Panc1 (cell line): ENCODE data around the gene PHF2.

ENCODE experiments used
- POLR2AphosphoS5 ChIP-seq: IDR thresholded peaks from 2 replicates; pipeline ENCODE4 v1.6.1; 2012; ENCODE audit warnings: mild to moderate bottlenecking, low read depth, low read length, moderate library complexity
- SIN3A ChIP-seq: IDR thresholded peaks from 2 replicates; pipeline ENCODE4 v1.6.1; 2012; ENCODE audit warnings: low read depth, mild to moderate bottlenecking, low read length, moderate library complexity, borderline replicate concordance; ENCODE audit not compliant: insufficient read depth
- TCF7L2 ChIP-seq: IDR thresholded peaks from 2 replicates; pipeline ENCODE4 v1.6.1; 2011; ENCODE audit warnings: mild to moderate bottlenecking, low read depth, low read length, inconsistent platforms
- TF ChIP-seq, protein P1 (sequence below): fragments of 450-650 bp; IDR thresholded peaks from 2 replicates; pipeline ENCODE4 v1.5.1; 2017; ENCODE audit warnings: mild to moderate bottlenecking
- TF ChIP-seq, protein P2 (sequence below), 2 experiments: IDR thresholded peaks; 2 replicates each; pipeline ENCODE4 v1.6.1; 2011 to 2012; ENCODE audit warnings: low read depth in 2 of 2, control low read depth in 1 of 2, low read length in 1 of 2, mild to moderate bottlenecking in 1 of 2, moderate library complexity in 1 of 2; ENCODE audit not compliant: insufficient read depth in 1 of 2

DNA sequence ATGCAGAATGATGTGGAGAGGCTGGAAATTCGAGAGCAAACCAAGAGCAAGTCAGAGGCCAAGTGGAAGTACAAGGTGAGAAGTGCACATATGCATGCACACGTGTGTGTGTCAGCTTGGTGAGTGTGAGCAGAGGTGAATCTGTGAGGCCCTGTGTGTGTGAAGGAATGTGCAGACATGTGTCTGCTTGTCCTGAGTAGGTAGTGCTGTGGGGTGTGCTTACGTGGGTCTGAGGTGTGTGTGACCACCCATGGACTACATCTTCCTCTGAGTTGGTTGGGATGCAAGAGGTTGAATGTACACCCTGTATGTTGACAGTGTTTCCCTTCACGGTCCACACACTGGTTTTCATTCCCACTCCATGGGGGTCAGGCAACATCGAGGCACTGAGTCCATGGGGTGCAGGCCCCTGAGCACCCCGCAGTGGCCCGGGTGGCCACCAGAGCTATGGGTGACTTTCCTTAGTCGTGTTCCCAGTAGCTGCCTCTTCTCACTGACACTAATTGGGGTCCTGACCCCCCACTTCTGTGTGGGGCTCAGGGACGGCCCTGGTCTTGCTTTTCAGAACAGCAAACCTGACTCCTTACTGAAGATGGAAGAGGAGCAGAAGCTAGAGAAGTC, 86.7 kb downstream of the PHF2 start:
- TF ChIP-seq POLR2AphosphoS5, result no peak
- TF ChIP-seq, protein P1, sequence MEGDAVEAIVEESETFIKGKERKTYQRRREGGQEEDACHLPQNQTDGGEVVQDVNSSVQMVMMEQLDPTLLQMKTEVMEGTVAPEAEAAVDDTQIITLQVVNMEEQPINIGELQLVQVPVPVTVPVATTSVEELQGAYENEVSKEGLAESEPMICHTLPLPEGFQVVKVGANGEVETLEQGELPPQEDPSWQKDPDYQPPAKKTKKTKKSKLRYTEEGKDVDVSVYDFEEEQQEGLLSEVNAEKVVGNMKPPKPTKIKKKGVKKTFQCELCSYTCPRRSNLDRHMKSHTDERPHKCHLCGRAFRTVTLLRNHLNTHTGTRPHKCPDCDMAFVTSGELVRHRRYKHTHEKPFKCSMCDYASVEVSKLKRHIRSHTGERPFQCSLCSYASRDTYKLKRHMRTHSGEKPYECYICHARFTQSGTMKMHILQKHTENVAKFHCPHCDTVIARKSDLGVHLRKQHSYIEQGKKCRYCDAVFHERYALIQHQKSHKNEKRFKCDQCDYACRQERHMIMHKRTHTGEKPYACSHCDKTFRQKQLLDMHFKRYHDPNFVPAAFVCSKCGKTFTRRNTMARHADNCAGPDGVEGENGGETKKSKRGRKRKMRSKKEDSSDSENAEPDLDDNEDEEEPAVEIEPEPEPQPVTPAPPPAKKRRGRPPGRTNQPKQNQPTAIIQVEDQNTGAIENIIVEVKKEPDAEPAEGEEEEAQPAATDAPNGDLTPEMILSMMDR, result no peak
- TF ChIP-seq, protein P2, sequence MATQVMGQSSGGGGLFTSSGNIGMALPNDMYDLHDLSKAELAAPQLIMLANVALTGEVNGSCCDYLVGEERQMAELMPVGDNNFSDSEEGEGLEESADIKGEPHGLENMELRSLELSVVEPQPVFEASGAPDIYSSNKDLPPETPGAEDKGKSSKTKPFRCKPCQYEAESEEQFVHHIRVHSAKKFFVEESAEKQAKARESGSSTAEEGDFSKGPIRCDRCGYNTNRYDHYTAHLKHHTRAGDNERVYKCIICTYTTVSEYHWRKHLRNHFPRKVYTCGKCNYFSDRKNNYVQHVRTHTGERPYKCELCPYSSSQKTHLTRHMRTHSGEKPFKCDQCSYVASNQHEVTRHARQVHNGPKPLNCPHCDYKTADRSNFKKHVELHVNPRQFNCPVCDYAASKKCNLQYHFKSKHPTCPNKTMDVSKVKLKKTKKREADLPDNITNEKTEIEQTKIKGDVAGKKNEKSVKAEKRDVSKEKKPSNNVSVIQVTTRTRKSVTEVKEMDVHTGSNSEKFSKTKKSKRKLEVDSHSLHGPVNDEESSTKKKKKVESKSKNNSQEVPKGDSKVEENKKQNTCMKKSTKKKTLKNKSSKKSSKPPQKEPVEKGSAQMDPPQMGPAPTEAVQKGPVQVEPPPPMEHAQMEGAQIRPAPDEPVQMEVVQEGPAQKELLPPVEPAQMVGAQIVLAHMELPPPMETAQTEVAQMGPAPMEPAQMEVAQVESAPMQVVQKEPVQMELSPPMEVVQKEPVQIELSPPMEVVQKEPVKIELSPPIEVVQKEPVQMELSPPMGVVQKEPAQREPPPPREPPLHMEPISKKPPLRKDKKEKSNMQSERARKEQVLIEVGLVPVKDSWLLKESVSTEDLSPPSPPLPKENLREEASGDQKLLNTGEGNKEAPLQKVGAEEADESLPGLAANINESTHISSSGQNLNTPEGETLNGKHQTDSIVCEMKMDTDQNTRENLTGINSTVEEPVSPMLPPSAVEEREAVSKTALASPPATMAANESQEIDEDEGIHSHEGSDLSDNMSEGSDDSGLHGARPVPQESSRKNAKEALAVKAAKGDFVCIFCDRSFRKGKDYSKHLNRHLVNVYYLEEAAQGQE (IDR thresholded peaks at IDR 0.05; ENCODE audit: insufficient read depth in 1 of 2, low read depth in 2 of 2, low read length in 1 of 2), result no peak
- no peak for TF ChIP-seq SIN3A
- no peak for TF ChIP-seq TCF7L2
